ENCODE data around the gene MLF2. TPM values are rescaled to one million over a fixed set of nuclear protein-coding genes. Genes with fewer than 3 reads are reported as not detected.
A peak's percentile ranks its signal among the peaks of the same experiment; 100 is the strongest.

Gene MLF2
- total and polyA plus RNA-seq, 11 donors: 126 to 231 (median 152) TPM

GRCh38 chr12:6734506-6735387 lies 18.2 kb downstream of the MLF2 start:
- Histone ChIP-seq H3K4me3 (no peak overlapping the region), H3K36me3 (peaks cover 0 to 46% (median 32%) of the 10 kb centered on the region in 9 donors), H3K9me3 (no peaks in the 10 kb centered on the region), H3K27ac (peak overlapping the region in 2 of 12 donors; percentile 34 to 54), H3K4me1 (peaks cover 0 to 12% (median 0%) of the 10 kb centered on the region in 12 donors), H3K27me3 (no peaks in the 10 kb centered on the region)
- DNase-seq (peak in 1 of 5 donors; percentile 10), ATAC-seq (peak in 1 of 4 donors; percentile 38)
- intact Hi-C loops (cut with DNase I): loop anchor here in 9 of 10 donors (1.0 to 5.0 kb wide), 6 partner anchors 43 to 93 kb away; partner anchors contain the start of genes P3H3 (in 5 of the 9) and GPR162 (in 1 of the 9)
- TF ChIP-seq POLR2A (IDR thresholded peaks at IDR 0.05): no peak
- TF ChIP-seq, protein P1, sequence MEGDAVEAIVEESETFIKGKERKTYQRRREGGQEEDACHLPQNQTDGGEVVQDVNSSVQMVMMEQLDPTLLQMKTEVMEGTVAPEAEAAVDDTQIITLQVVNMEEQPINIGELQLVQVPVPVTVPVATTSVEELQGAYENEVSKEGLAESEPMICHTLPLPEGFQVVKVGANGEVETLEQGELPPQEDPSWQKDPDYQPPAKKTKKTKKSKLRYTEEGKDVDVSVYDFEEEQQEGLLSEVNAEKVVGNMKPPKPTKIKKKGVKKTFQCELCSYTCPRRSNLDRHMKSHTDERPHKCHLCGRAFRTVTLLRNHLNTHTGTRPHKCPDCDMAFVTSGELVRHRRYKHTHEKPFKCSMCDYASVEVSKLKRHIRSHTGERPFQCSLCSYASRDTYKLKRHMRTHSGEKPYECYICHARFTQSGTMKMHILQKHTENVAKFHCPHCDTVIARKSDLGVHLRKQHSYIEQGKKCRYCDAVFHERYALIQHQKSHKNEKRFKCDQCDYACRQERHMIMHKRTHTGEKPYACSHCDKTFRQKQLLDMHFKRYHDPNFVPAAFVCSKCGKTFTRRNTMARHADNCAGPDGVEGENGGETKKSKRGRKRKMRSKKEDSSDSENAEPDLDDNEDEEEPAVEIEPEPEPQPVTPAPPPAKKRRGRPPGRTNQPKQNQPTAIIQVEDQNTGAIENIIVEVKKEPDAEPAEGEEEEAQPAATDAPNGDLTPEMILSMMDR (IDR thresholded peaks at IDR 0.05): no peak
- 60 to 71% (median 65%) methylated on average over 10 of the region's 10 CpGs for WGBS, 4 donors

GRCh38 chr12:6730169-6730568 lies 22.8 kb downstream of the MLF2 start:
- no peaks in the 10 kb centered on the region for H3K9me3 ChIP-seq
- intact Hi-C loops (cut with DNase I): no loop called here
- peaks cover 0 to 75% (median 59%) of the 10 kb centered on the region in 9 donors for H3K36me3 ChIP-seq
- H3K27me3 ChIP-seq: no peaks in the 10 kb centered on the region
- peaks cover 0 to 8% (median 2%) of the 10 kb centered on the region in 12 donors for H3K4me1 ChIP-seq
- H3K4me3 ChIP-seq: no peak overlapping the region
- ATAC-seq (no peak), DNase-seq (no peak)
- TF ChIP-seq, protein P1 (IDR thresholded peaks at IDR 0.05): no peak
- TF ChIP-seq POLR2A (IDR thresholded peaks at IDR 0.05): no peak
- WGBS, 4 donors: 93 to 96% (median 95%) methylated on average over 8 of the region's 8 CpGs
- no peak overlapping the region for H3K27ac ChIP-seq

DNA sequence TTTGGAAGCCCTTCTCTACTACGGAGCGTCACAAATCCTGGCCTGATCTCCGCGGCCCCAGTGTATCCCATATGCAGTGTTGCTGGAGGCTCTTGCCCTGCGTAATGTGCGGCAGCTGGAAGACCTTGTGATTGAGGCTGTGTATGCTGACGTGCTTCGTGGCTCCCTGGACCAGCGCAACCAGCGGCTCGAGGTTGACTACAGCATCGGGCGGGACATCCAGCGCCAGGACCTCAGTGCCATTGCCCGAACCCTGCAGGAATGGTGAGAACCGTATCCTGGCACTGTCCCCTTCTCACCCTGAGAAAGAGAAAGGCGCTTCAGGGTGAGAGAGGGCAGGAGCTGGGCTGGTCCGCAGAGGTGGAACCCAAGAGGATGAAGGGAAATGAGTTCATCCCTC lies 23.8 kb downstream of the MLF2 start:
- H3K36me3 ChIP-seq: peaks cover 0 to 67% (median 58%) of the 10 kb centered on the region in 9 donors
- H3K9me3 ChIP-seq: no peaks in the 10 kb centered on the region
- intact Hi-C loops (cut with DNase I): loop anchor here in 1 of 10 donors (10.0 kb wide), 1 partner anchor 64 kb away; the partner anchor contains the start of gene ING4
- no peaks in the 10 kb centered on the region for H3K27me3 ChIP-seq
- TF ChIP-seq POLR2A (IDR thresholded peaks at IDR 0.05): no peak
- TF ChIP-seq, protein P1 (IDR thresholded peaks at IDR 0.05): no peak
- H3K27ac ChIP-seq: no peak overlapping the region
- no peak for DNase-seq
- no peak overlapping the region for H3K4me3 ChIP-seq
- no peak for ATAC-seq
- WGBS, 4 donors: 94 to 95% (median 94%) methylated on average over 18 of the region's 18 CpGs
- peaks cover 0 to 17% (median 10%) of the 10 kb centered on the region in 12 donors for H3K4me1 ChIP-seq

DNA sequence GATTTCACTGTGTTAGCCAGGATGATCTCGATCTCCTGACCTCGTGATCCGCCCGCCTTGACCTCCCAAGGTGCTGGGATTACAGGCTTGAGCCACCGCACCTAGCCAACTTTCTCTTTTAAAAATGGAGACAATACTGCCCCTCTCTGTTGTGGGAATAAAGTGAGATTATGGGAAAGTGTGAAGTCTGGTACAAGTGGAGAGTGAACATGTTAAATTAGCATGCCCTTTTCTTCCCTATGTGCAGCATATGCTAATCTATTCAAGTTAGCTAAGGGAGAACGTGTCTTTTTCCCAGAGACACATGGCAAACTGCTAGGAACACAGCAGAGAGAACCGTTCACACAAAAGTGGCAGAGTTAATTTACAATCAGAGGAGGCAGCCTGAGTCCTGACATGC lies 27.6 kb downstream of the MLF2 start:
- Histone ChIP-seq H3K36me3 (peaks cover 0 to 38% (median 33%) of the 10 kb centered on the region in 9 donors), H3K27me3 (no peaks in the 10 kb centered on the region), H3K27ac (no peak overlapping the region), H3K4me1 (peaks cover 0 to 23% (median 11%) of the 10 kb centered on the region in 12 donors), H3K4me3 (no peak overlapping the region), H3K9me3 (no peaks in the 10 kb centered on the region)
- DNase-seq (no peak), ATAC-seq (no peak)
- WGBS, 4 donors: 92 to 94% (median 93%) methylated on average over 7 of the region's 7 CpGs
- intact Hi-C loops (cut with DNase I): loop anchor here in 4 of 10 donors (2.0 to 10.0 kb wide), 5 partner anchors 27 to 63 kb away; partner anchors contain the start of genes ING4 (in 2 of the 4), MLF2 (in 1 of the 4) and ZNF384 (in 1 of the 4)
- TF ChIP-seq, protein P1 (IDR thresholded peaks at IDR 0.05): no peak
- no peak for TF ChIP-seq POLR2A (IDR thresholded peaks at IDR 0.05)
